ENCODE measurements around the gene BCAS3.

BCAS3 gene

DNA sequence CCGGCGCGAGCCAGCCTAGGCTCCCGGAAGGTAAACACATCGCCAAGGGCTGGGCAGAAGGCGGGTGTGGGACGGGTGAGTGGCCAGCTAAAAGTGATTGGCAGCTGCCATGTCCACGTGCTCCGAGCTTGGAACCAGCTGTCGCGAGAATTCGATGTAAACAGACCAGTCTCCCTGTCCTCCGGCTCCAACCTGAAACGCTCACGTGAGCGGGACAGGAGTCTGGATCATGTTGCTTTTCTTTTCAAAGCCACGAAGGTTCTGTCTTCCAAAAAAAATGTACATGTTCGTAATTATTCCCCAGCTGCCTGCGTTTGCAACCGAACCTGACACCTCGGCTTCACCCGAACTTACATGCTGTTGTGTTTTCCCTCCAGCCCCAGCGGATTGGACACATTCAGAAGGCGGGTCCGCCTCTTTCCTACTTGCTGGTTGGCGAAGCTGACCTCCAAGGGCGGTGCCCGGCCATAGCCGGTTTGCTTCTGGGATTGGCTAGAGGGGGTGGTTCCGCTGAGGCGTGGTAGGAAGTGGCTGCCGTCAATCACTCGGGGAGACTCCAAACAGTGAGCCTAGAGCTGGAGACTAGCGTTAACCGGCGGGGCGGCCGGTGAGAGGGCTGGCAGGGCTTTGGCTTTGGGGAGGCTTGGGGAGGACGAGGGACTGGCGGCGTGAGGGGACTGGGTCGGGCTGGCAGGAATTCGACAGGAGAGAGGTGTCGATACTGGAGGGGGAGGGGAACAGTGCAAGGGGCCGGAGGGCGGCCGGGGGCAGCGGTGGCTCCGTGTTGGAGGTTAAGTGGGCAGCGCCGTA, at the start of gene BCAS3:
BCAS3 (plus strand) TSS at position 544 of the 810 bp plus-strand sequence.
- TF ChIP-seq GATA3 (IDR thresholded peaks at IDR 0.05; ENCODE audit: low read depth, low read length) (no peak), GATA2 (IDR thresholded peaks at IDR 0.05; ENCODE audit: low read depth, low read length) (no peak)

DNA sequence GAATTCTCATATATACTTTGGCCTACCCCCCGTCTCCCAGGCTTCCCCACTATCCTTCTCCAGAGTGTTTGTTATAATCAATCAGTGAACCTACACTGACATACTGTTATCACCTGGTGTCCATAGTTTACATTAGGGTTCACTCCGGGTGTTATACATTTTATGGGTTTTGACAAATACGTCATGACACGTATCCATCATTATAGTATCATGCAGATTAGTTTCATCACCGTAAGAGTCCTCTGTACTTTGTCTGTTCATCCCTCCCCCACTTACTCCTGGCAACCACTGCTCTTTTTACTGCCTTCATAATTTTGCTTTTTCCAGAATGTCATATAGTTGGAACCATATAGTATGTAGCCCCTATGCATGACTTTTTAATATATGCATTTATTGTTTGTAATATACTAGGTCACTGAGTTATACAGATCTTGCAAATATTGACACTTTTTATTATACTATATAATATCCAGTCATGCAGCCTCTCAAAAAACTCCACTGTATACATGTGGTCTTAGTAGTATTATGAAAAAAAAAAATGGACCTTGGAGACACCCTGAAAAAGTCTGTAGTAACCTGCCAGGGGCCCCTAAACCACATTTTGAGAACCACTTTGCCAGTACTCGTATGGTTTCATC, 49.3 kb upstream of the BCAS3 start:
- no peak for TF ChIP-seq GATA2 (IDR thresholded peaks at IDR 0.05; ENCODE audit: low read depth, low read length)
- no peak for TF ChIP-seq GATA3 (IDR thresholded peaks at IDR 0.05; ENCODE audit: low read depth, low read length)

DNA sequence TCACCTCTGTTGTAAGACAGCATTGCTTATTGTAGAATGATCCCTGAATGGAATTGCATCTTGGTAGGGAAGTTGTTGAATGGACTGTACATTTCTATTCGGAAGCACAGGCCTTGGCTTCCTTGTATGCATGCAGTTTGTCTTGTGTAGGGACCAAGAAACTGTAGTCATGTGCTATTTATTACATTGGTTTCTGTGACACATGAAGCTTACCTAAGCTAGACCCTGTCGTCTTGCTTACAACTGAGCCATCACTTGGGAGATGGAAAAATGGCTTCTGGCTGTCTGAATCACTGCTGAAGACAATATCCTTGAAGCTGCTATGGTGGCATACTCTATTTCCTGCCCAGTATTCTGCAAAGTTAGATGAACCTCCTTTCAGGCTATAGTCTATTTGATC, 48.5 kb upstream of the BCAS3 start:
- TF ChIP-seq GATA3 (IDR thresholded peaks at IDR 0.05; ENCODE audit: low read depth, low read length) (no peak), GATA2 (IDR thresholded peaks at IDR 0.05; ENCODE audit: low read depth, low read length) (no peak)

DNA sequence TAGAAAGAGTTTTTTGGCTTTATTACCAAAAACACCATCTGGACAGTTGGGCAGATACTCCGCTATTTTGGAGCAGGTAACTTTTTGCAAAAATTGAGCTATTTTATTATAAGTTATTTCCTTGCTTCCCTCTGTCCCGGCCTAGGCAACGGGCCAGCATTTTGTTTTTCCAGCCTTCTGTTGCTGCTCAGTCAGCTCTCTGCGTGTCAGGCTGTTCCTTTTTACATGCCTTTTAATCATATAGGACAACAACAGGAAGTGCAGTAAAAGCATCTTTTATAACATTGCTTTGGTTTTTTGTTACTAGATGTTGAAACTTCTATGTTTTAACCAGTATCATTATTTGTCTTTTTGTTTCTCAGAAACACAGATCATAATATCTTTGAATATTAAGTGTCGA, 47.3 kb upstream of the BCAS3 start:
- no peak for TF ChIP-seq GATA2 (IDR thresholded peaks at IDR 0.05; ENCODE audit: low read depth, low read length)
- TF ChIP-seq GATA3 (IDR thresholded peaks at IDR 0.05; ENCODE audit: low read depth, low read length) = no peak

DNA sequence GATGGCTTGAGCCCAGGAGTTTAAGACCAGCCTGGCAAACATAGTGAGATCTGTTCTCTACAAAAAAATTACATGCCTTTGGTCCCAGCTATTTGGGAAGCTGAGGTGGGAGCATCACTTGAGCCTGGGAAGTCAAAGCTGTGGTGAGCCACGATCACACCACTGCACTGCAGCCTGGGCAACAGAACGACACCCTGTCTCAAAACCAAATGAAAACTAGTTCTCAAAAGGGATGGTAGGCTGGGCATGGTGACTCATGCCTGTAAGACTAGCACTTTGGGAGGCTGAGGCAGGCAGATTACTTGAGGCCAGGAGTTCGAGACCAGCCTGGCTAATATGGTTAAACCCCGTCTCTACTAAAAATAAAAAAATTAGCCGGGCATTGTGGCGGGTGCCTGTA, 46.5 kb upstream of the BCAS3 start:
- TF ChIP-seq GATA2 (IDR thresholded peaks at IDR 0.05; ENCODE audit: low read depth, low read length) (no peak), GATA3 (IDR thresholded peaks at IDR 0.05; ENCODE audit: low read depth, low read length) (no peak)

DNA sequence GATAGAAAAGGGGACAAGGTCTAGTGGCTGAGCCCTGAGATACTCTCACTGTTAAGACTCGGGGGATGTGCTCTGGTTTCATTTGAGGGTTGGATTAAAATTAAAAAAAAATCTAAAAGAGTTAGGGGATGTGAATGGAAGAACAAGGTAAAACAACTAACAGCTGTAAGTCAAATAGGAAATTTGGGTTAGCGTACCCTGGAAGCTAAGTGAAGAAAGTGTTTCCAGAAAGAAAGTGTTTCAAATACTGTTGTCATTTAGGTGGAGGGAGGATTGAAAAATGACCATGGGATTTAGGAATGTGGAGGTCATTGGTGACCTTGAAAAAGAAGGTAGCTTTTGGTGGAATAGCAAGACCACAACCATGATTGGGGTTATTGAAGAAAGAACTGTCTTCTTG, 40.0 kb upstream of the BCAS3 start:
- TF ChIP-seq GATA2 (IDR thresholded peaks at IDR 0.05; ENCODE audit: low read depth, low read length) = no peak

DNA sequence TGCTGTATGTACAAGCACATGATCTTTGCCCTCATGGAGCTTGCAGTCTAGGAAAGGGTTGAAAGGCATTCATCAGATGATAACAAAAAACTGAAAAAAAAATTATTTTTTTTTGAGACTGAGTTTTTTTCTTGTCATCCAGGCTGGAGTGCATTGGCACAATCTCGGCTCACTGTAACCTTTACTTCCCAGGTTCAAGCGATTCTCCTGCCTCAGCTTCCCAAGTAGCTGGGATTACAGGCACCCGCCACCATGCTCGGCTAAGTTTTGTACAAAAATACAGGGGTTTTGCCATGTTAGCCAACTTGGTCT, 38.7 kb upstream of the BCAS3 start:
- no peak for TF ChIP-seq GATA2 (IDR thresholded peaks at IDR 0.05; ENCODE audit: low read depth, low read length)
- no peak for TF ChIP-seq GATA3 (IDR thresholded peaks at IDR 0.05; ENCODE audit: low read depth, low read length)

DNA sequence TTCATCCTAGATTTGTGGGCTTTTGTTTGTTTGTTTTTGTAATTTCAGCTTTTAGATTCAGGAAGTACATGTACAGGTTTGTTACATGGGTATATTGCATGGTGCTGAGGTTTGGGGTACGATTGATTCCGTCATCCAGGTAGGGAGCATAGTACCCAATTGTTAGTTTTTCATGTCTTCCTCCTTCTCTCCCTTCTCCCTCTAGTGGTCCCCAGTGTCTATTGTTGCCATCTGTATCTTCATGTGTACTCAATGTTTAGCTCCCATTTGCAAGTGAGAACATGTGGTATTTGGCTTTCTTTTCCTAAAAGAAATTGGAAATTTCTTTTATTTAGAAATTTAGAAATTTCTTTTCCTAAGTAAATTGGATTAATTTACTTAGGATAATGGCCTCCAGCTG, 37.1 kb upstream of the BCAS3 start:
- TF ChIP-seq GATA3 (IDR thresholded peaks at IDR 0.05; ENCODE audit: low read depth, low read length) (no peak), GATA2 (IDR thresholded peaks at IDR 0.05; ENCODE audit: low read depth, low read length) (no peak)

DNA sequence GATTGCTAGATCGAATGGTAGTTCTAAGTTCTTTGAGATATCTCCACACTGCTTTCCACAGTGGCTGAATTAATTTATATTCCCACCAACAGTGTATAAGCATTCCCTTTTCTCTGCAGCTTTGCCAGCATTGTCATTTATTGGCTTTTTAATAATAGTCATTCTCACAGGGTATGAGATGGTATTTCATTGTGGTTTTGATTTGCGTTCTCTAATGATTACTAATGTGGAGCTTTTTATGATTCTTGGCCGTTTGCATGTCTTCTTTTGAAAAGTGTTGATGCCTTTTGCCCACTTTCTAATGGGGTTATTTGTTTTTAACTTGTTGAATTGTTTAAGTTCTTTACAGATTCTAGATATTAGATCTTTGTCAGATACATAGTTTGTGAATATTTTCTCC, 36.5 kb upstream of the BCAS3 start:
- no peak for TF ChIP-seq GATA2 (IDR thresholded peaks at IDR 0.05; ENCODE audit: low read depth, low read length)
- TF ChIP-seq GATA3 (IDR thresholded peaks at IDR 0.05; ENCODE audit: low read depth, low read length) = no peak

DNA sequence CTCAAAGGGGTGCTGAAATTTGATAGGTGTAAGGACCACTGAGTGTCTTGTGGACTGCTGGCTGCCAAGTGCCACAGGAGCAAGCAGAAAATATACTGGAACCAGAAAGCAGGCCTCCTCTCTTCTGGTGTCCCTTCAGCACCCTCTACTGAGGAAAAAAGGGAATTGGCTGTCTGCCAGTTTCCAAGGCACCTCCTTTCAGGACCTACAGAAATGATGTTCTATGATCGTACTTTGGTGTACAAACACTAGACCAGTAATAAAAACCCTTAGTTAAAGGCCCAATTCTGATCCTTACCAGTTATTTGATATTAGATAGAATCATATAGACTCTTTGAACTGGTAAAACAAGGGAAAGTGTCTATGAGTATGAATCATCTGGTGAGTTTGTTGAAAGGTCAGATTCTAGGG, 35.8 kb upstream of the BCAS3 start:
- TF ChIP-seq GATA3 (IDR thresholded peaks at IDR 0.05; ENCODE audit: low read depth, low read length) (no peak), GATA2 (IDR thresholded peaks at IDR 0.05; ENCODE audit: low read depth, low read length) (no peak)

DNA sequence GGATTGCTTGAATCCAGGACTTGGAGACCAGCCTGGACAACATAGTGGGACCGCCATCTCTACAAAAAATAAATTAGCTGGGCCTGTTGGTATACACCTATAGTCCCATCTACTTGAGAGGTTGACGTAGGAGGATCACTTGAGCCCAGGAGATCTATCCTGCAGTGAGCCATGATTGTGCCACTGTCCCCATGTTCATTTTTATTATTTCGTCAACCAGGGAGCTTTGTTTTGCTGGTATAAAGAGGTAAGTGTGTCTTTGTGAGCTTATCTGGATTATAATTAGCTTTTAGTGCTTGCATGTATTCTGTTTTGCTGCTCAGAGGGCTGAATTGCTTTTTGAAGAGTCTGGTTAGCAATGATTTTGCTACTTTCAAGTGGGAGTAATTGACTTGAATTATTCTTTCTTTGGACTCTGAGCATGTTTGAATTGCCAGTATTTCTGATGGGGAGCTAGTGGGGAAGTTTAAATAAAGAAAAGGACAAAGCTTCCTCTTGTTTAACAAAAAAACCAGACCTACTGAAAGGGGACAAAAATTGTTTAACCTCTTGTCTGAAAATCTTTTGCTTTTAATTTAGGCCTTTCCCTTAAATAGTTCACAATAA, 31.6 kb upstream of the BCAS3 start:
- no peak for TF ChIP-seq GATA2 (IDR thresholded peaks at IDR 0.05; ENCODE audit: low read depth, low read length)
- no peak for TF ChIP-seq GATA3 (IDR thresholded peaks at IDR 0.05; ENCODE audit: low read depth, low read length)

DNA sequence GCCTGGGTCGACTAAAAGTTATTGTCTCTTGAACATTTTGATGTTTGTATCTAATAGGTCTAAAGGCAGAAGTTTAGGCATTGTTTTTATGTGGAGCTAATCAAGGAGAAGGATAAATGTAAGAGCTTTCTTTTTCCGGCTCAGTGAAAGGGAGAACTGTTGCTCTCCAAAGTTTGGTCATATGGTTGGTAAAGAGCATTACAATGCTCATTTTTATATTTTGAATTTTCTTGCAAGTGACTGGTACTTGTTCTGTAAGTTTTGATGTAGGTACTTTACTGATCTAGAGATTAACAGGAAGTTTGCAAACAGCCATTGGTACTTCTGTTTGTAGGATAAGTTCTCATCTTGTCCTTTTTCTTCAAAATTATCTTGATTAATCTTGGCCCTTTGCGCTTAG, 30.9 kb upstream of the BCAS3 start:
- TF ChIP-seq GATA2 (IDR thresholded peaks at IDR 0.05; ENCODE audit: low read depth, low read length) = no peak
- TF ChIP-seq GATA3 (IDR thresholded peaks at IDR 0.05; ENCODE audit: low read depth, low read length) = no peak

DNA sequence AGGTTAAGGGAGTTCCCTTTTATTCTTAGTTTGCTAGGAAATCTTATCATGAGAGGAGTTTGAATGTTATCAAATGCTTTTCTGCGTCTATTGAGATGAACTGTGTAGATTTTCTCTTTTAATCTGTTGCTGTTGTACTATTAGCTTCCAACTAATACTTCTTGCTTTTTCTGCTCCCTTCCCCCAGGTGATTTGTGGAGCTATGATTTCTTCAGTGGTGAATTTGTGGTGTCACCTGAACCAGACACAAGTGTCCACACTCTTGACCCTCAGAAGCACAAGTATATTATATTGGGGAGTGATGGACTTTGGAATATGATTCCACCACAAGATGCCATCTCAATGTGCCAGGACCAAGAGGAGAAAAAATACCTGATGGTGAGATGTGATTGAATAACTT, 29.9 kb upstream of the BCAS3 start:
- no peak for TF ChIP-seq GATA2 (IDR thresholded peaks at IDR 0.05; ENCODE audit: low read depth, low read length)
- TF ChIP-seq GATA3 (IDR thresholded peaks at IDR 0.05; ENCODE audit: low read depth, low read length) = no peak

DNA sequence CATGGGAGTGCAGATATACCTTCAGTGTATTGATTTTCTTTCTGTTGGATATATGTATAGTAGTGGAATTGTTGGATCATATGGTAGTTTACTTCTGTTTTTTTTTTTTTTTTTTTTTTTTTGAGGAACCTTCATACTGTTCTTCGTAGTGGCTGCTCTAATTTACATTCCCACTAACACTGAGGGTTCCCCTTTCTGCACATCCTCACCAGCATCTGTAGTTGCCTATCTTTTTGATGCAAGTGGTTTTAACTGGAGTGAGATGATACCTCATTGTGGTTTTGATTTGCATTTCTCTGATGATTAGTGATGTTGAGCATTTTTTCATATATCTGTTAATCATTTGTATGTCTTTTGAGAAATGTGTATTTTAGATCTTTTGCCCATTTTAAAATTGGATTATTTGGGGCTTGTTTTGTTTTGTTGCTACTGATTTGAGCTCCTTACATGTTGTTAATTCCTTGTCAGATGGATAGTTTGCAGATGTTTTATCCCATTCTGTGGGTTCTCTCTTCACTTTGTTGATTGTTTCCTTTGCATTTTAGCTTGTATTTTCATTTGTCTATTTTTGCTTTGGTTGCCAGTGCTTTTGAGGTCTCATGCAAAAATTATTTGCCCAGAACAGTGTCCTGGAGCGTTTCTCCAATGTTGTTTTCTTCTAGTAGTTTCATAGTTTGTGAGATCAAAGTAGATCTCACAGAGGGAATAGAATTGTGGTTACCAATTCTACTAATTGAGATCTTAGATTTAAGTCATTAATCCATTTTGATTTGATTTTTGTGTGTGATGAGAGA, 25.0 kb upstream of the BCAS3 start:
- TF ChIP-seq GATA3 (IDR thresholded peaks at IDR 0.05; ENCODE audit: low read depth, low read length) (no peak), GATA2 (IDR thresholded peaks at IDR 0.05; ENCODE audit: low read depth, low read length) (no peak)

All from SH-SY5Y (cell line).